Eye (tissue), 1 donor: ENCODE measurements around the gene ZMIZ1.

Source experiments
- DNase-seq: peaks from one replicate; pipeline ENCODE4 v3.0.0-alpha.2; 2015

ZMIZ1 gene

GRCh38 chr10:79158402-79159097 lies 89.8 kb downstream of the ZMIZ1 start:
- peak; percentile 68 for DNase-seq

GRCh38 chr10:79159141-79159651 lies 90.4 kb downstream of the ZMIZ1 start:
- DNase-seq: peak; percentile 68

GRCh38 chr10:79159785-79160184 lies 91.0 kb downstream of the ZMIZ1 start:
- DNase-seq: peak; percentile 79

DNA sequence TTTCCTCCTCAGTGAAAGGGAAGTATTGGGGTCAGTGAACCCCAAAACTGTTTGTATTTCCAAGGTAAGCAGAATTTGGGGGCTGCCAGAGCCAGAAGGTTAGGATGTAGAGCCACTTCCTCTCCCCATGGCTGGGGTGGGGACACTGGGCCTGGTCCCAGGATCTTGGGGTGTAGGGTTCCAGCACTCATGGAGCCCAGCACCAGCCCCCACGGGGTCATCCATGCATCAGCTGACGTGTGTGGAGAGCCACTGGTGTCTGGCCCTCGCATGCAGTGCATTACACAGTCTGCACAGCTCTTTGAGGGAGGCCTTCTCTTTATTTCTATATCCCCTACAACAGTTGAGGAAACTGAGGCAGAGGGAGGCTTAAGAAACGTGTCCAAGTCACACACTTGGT lies 91.4 kb downstream of the ZMIZ1 start:
- DNase-seq: no peak

DNA sequence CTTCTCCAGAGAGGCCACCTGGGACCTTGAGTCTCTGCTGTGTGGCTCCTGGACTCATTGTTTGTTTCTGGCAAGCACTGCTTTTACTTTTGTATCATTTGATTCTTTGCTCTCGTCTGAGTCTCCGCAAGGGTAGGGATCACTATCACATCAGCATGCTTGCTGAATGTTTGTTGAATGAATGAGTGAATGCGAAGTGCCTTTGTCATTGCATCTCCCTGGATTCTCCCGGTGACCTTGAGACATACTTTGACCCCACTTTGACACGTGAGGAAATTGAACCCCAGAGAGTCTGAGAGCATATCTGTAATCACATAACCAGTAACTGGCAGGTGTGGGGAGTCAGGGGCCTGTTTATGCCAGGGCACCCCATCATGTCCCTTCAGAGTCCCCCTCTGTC lies 92.8 kb downstream of the ZMIZ1 start:
- DNase-seq: no peak

GRCh38 chr10:79162022-79162421 lies 93.3 kb downstream of the ZMIZ1 start:
- no peak for DNase-seq

GRCh38 chr10:79162861-79163665 lies 94.3 kb downstream of the ZMIZ1 start:
- DNase-seq: no peak

- DNase-seq: no peak
Observed at GRCh38 chr10:79163666-79163975, 94.9 kb downstream of the ZMIZ1 start.

GRCh38 chr10:79164075-79164474 lies 95.3 kb downstream of the ZMIZ1 start:
- no peak for DNase-seq

DNA sequence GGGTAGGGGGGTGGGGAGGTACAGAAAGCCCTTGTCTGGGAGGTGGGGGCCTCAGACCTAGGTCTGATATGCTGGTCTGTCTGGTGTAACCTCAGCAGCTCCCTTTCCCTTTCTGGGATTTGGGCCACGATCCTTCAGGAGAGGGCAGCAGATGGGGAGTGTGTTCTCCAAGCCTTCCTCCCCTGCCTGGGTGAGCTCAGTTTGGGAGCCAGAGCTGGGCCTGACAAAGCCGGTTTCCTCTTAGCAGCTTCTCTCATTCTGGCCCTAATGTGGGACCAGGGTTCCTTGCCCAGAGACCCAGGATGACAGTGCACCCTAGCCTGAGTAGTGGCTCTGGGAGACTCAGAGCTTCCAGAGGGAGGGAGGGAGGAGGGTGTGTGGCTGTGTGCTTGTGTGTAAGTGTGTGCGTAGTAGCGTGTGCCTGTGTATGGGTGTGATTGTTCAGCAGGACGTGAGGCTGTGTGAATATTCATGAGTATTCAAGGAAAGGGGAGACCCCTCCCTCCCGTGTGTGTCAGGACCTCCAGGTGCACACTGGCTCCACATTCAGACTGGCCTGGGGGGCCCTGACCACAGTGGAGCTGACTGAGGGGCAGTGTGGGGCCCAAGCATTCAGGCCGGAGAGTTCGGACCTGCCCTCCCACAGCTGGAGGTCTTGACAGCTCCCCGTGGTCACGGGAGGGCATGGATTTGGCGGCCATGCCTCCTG lies 96.5 kb downstream of the ZMIZ1 start:
- DNase-seq: no peak

DNA sequence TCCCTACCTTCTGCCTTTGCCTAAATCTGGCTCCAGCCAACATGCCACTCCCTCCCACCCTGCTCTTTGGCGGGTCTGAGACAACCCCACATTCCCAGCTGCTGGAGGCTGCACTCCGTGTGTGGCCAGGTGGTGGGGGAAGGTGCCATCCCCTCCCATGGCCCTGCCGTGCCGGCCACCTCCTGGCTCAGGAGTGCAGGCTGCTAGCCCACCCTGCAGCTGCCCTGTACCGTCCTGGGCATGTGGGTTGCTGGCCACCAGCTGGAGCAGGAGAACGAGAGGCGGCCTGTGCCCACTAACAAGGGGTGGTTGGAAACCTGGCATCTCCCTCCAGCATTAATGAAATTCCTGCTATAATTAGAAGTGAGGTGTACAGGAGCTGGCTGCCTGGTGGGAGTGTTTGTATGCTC lies 97.6 kb downstream of the ZMIZ1 start:
- no peak for DNase-seq

DNA sequence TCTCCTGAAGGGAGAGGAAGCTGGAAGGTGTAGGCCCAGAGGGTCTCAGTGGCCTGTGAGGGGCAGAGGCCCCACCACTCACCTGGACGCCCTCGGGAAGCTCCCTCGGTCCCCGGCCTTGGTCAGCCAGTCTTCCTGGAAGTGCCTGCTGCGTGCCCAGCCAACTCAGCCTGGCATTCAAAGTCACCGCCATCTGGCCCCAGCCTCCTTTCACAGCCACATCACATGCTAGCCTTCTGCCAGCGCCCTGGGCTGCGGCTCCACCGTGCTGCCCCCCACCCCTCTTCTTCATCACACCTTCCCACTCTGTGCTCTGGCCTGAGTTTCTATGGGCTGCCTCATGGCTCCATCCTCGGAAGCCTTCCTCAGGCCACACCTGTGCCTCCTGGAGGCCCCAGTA lies 98.0 kb downstream of the ZMIZ1 start:
- DNase-seq: no peak

DNA sequence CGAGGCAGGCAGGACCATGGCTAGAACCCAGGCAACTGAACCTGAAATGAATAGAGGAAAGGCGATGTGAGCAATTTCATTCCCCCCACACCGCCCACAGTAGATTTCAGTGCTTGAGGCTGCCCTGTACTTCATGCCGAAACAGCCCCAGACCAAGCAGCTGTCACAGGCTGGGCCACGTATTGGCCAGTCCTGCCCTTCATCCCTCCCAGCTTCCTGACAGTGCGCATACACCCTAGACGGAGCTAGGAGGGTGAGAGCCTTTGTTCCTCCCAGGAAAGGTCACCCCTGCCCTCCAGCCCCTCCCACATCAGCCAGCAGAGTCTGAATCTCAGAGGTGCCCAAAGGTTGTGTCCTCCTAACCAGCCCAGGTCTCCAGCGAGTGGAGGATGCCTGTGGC lies 98.8 kb downstream of the ZMIZ1 start:
- DNase-seq: no peak

DNA sequence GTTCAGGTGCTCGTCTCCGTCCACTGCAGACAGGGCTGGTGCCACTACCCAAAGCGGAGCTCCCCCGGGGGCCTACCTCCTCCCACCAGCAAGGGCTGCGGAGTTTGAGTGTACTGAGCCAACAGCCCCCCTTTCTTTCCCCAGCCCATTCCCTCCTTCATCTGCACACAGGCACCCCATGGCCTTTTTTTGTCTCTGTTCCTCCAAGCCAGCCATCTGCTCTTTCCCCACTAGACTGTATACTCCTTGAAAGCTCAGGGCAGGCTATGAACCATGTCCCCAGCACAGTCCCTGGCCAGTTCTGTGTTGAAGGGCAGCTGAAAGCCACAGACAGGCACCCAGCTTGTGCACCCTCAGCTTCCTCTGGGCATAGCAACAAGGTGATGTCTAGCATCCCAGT lies 99.4 kb downstream of the ZMIZ1 start:
- DNase-seq: no peak

GRCh38 chr10:79170226-79170752 lies 101.5 kb downstream of the ZMIZ1 start:
- no peak for DNase-seq

GRCh38 chr10:79170993-79171392 lies 102.2 kb downstream of the ZMIZ1 start:
- DNase-seq: no peak

DNA sequence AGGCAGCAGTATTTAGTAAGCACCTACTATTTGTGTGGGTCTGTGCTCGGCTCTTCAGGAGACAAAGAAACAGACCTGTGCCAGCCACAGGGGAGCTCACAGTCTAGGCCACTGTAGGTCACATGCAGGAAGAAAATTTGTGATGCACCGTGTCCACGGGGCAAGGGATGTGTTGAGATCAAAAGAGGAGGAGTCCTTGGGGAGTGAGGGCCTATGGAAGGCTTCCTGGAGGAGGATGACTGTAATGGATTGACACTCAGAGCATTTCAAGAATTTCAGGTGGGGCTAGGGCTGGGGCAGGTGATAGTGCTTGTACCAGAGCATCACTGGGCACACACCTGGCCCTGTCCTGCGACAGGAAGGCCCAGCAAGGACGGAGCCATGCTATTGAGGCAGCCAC lies 102.7 kb downstream of the ZMIZ1 start:
- no peak for DNase-seq

GRCh38 chr10:79172881-79173280 lies 104.1 kb downstream of the ZMIZ1 start:
- DNase-seq: no peak

DNA sequence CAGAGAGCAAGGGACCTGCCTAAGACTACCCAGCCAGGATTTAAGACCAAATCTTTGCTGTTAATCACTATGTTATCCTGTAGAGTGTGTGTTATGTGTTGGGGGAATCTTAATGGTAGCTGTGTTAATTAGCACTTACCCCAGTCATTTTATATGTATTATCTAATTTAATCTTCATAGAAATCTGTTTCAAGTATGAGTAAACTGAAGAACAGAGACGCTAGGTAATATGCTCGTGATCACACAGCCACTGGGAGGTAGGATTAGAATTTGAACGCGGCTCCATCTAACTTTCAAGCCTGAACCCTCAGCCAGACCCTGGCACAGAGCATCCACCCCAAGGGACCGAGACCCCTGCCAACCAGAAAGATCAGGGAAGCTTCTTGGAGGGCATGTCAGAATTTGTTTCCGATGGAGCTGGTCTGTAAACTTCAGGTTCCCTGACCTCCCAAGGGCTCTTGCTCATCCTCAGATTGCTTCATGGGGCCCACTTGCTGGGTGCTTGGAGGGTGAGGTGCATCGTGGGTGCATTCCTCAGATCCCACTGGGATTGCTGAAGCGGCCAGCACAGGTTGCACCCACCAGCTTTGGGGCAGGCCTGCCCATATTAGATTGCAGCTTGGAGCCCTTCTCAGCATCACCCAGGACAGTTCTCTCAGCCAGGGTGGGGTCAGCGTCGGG lies 105.0 kb downstream of the ZMIZ1 start:
- no peak for DNase-seq

DNA sequence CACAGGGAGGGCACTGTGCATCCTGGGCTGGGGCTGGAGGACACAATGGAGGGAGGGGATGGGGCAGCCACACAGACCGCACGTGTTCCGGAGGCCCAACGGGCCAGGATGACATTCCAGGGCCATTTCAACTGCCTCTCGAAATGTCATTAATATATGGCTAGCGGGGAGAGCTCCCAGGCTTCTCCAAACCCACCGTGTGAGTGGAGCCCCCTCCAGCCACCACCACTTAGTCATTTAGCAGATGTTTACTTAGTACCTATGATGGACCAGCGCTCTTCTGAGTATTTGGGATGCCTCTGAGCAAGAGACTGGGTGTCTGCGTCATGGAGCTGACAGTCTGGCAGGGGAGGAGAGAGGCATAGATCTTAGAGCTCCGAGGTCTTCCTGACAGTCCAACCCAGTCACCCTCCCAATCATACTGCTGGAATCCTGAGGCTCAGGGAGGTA lies 107.3 kb downstream of the ZMIZ1 start:
- no peak for DNase-seq

DNA sequence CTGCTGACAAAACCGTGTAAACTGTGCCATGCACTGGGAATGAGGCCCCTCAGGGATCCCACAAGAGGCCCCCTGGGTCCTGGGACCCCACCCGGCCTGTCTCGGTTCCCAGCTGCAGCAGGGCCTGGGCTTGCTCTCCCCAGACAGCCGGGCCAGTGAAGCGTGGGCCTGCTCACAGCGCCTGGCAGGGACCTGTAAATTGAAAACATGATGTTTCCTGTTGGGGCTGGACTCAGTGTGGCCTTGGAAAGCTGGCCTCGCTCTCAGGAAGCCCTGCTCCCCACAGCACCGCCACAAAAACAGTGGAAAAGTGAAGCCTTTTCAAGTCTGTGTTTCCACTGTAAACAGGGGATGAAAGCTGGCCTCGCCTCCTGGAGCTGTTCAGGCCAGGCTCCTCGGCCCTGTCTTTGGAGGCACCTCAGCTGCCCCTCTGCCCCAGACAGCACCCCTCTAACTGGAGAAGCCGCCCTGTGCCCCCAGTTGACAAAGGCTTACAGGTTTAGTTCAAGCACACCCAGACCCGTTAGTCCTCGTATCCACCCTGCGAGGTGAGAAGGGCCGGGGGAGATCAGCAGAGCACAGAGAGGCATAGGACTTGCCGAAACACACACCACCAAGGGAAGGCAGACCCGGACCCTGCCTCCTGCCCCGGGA lies 108.3 kb downstream of the ZMIZ1 start:
- DNase-seq: no peak

DNA sequence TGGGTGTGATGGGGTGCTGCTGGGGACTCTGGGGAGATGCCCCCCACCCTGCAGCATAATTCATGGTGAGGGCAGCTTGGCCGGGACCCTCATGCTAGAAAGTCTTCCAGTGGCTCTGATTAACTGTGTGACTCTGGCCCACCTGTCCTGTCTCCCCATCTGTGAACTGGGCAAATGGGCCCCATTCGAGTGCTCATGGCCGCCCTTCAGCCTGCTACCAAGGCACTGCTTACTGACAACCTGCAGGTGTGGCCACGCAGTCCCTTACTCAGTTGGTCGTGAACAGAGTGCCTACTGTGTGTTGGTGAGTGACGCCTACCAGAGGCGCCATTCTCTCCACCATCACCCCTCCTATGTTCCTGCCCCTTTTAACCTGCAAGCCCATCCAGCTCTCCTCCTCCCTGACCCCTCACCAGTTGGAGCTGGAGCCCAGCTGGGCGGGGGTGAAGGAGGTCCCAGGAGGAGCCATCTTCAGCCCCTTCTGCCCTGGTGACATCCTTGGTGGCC lies 109.4 kb downstream of the ZMIZ1 start:
- DNase-seq: no peak
